ENCODE data around the gene METAP1D.

DNA sequence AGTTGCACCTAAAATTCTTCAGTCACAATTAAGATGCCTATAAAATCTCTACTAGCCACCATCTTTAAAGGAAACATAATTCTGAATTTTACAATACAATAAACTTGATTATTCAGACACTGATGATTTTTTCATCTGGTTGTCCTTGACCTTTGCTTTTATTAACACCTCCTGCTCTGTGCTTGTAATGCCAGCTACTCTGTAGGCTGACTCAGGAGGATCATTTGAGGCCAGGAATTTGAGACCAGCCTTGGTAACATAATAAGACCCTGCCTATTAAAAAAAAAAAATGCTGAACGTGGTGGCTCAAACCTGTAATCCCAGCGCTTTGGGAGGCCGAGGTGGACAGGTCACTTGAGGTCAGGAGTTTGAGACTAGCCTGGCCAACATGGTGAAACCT lies 39.2 kb upstream of the METAP1D start:
- TF ChIP-seq, protein P1, sequence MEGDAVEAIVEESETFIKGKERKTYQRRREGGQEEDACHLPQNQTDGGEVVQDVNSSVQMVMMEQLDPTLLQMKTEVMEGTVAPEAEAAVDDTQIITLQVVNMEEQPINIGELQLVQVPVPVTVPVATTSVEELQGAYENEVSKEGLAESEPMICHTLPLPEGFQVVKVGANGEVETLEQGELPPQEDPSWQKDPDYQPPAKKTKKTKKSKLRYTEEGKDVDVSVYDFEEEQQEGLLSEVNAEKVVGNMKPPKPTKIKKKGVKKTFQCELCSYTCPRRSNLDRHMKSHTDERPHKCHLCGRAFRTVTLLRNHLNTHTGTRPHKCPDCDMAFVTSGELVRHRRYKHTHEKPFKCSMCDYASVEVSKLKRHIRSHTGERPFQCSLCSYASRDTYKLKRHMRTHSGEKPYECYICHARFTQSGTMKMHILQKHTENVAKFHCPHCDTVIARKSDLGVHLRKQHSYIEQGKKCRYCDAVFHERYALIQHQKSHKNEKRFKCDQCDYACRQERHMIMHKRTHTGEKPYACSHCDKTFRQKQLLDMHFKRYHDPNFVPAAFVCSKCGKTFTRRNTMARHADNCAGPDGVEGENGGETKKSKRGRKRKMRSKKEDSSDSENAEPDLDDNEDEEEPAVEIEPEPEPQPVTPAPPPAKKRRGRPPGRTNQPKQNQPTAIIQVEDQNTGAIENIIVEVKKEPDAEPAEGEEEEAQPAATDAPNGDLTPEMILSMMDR (conservative IDR thresholded peaks at IDR 0.05; ENCODE audit: low read depth, low read length), result no peak
- no peak for TF ChIP-seq EZH2 (IDR thresholded peaks at IDR 0.05; ENCODE audit: borderline replicate concordance, low read depth, low read length, poor library complexity, severe bottlenecking)
